Limb (tissue), 2 donors: ENCODE measurements around the gene KPNA1.

Source experiments
- DNase-seq, 2 donors: peaks; one replicate each; pipeline ENCODE4 v3.0.0-alpha.2; 2016; ENCODE audit errors: extremely low spot score in 2 of 2

KPNA1 gene

DNA sequence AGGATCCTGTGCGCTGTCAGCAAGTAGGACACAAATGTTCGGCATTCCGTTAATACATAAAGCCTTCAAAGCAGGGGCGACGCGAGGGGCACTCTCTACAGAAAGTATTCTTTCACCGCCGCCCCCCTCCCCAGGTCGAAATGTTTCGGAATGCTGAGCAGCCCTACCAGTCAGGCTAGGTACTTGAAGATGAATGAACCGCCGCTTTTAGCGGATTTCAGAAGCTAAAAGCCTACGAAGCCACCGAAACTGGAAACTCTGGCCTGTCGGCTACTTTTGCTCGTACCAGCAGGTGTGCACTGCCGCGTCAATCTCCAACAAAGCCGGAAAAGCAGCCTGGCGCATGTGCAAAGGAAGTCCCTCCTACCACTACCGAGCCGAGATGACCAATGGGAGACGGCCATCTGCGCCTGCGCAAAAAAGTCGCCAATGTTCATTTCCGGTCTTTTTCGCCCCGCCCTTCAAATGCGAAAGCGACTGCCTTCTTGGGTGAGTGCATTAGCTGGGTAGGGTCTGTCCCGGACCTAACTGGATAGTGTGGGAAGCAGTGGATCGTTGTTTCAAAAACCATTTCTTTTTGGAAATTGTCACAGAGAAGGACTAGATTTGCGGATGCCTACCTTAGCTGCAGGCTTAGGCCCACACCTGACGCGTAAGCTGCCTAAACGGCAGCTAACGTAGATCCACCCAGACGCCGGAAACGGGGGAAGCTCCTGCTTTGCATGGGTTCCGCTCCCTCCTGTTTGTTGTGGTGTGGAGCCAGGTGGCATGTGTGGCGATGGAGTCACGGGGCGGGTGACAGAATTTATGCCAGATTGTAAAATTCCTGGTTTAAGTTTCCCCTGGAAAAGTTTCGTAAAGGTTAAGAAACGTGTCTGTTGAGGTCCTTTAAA lies 98.7 kb downstream of the KPNA1 start, which contains the start of gene WDR5B:
Gene WDR5B (minus strand): TSS at position 301 of the 893 bp plus-strand sequence. CDS start 534 bp downstream, outside the sequence.
- peak; percentile 97 to 98 for DNase-seq

- DNase-seq: peak; percentile 33 to 47
These were observed 99.5 kb downstream of the KPNA1 start for GRCh38 chr3:122415104-122415744.

DNA sequence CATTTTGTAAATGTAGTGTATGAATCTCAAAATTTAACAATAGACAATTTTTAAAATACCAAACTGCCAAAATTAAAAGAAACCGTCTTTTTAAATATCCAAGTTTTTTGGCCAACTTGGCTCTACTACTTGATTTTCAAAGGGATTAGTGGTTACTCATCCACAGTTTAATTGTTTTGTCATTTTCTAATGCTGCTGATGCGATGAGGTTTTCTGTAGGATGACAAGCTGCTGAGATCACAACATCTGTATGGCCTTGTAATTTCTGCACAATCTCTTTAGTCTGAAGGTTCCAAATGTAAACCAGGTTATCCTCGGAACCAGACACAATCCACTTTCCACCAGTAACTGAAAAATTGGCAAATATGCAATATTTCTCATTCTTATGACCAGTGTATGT lies 100.3 kb downstream of the KPNA1 start:
- no peak for DNase-seq

DNA sequence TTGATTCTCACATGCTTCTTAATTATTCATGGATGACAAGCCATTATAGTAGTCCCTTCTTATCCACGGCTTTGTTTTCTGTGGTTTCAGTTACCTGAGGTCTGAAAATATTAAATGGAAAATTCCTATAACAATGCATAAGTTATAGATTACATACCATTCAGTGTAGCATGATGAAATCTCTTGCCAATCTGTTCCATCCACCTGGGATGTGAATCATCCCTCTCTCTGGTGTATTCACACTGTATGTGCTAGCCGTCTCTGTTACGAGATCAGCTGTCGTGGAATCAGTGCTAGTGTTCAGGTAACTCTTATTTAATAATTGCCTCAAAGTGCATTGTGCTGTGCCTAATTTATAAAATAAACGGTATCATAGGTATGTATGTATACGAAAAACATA lies 104.1 kb downstream of the KPNA1 start:
- no peak for DNase-seq

DNA sequence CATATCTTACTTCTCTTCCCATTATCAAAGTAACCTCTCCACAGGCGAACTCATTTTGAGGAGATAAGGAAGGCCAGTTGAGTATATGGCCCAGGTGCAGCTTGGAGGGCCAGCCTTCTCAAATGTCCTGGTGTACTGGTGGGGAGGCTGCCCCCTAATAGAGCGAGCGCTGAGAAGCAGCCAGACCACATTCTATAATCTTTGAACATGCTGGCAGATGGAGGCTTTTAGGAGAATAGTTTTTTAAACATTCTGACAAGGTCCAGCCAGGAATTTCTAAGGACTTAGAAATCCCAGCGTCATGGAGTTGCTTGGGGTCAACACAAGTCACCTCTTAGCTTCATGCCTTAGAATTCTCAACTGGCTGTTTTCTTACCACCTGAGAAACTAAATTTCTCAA lies 104.6 kb downstream of the KPNA1 start:
- no peak for DNase-seq

DNA sequence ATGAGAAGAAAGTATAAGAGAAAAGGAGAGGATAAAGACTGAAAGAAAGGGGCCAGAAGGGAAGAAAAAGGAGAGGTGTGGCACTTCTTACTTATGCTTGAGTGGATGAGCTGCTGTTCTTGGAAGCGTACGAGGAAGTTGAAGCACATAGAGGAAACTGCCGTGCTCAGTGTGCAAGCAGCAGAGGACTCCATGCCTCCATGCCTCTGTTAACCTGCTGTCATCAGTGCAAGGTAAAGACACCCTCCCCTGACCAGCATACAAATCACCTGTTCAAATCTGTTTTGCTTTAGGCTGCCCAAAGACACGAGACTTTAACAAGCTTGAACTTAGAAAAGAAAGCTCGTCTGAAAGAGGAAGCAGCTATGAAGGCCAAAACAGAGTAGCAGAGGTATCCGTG lies 105.3 kb downstream of the KPNA1 start:
- no peak for DNase-seq

DNA sequence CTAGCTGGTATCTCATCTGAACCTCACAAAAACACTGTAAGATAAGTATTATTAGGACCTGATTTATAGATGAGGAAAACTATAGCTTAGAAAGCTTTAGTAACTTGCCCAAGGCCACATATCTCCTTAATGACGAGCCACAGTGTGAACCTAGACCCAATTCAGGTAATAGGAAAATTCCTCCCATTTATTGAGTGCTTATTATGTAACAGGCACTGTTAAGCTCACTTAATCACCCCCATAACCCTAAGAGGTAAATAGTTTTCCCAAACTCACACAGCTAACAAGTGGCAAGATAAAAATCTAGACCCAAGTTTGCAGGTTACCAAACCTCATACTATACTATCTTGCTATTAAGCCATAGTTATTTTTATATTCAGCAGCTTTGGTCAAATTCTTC lies 106.8 kb downstream of the KPNA1 start:
- DNase-seq: no peak

DNA sequence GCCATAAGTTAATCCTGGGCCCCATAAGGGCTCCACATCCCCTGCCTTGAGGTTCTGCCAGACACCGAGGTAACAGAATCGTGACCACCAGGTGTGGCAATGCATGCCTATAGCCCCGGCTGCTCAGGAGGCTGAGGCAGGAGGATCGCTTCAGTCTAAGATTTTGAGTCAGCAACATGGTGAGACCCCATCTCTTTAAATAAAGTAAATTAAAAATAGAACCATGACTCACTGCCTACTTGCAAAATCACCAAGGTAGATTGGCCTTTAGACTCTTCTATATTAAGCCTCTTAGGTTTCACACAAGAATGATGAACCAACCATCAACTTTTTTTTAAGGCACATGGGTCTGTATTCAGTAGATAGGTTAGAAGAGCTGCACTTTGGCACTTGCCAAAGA lies 108.5 kb downstream of the KPNA1 start:
- no peak for DNase-seq

GRCh38 chr3:122405015-122405414 lies 109.7 kb downstream of the KPNA1 start:
- DNase-seq: no peak

DNA sequence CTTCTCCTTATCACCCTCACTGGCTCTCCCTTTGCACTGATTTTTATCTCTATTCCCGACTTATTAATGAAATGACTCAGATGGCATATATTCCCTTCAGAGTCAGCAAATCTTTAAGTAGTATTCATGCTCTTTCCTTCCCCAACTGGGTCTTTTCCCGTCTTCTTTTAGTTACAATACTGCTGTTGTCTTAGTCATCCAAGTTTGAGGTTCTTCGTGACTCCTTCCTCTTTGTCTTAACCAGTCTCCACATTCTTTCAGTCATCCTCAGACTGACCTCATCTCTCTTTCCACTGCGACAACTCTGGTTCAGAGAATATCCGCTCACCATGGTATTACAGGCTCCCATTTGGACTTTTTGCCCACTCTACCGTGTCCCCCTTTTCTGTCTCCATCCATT lies 111.2 kb downstream of the KPNA1 start:
- DNase-seq: no peak

GRCh38 chr3:122398920-122399319 lies 115.8 kb downstream of the KPNA1 start:
- DNase-seq: no peak

DNA sequence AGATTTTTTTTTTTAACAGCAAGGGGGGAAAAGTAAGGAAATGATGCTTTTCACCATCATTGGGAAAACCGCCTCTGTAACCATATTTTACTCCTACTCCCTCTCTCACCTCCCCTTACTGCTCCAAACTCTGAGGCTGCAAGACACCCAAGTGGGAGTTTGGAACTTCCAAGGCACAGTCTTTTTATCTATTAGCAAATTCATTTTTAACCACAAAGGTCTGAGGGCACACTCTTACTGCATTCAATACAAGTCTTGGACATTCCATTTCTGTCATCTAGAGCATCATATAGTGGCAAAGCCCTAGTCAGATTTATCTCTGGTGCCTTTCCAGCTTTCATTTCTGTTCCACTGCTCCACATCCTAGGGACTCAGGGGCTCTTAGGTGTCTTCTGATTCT lies 117.5 kb downstream of the KPNA1 start:
- DNase-seq: no peak

DNA sequence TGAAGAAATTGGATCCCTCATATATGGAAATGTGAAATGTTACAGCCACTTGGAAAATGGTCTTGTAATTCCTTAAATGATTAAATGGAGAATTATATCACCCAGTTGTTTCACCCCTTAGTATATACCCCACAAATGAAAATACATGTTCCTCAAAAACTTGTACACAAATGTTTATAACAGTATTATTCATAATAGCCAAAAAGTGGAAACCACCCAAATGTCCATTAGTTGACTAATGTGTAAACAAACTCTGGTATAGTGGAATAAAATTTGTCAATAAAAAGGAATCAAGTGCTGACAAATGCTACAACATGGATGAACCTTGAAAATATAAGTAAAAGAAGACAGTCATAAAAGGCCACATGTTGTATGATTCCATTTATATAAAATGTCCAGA lies 118.2 kb downstream of the KPNA1 start:
- DNase-seq: no peak

DNA sequence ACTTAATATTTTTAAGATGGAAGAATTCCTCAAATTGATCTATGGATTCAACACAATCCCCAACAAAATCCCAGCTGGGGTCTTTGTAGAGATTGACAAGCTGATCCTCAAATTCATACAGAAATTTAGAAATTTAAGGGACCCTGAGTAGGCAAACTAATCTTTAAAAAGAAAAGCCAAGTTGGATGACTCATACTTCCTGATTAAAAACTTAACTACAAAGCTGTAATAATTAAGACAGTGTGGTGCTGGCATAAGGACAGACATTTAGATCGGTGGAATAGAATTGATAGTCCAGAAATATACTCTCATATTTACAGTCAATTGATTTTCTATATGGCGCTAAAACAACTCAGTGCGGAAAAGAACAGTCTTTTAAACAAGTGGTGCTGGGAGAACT lies 119.2 kb downstream of the KPNA1 start:
- DNase-seq: no peak

GRCh38 chr3:122394173-122394572 lies 120.6 kb downstream of the KPNA1 start:
- no peak for DNase-seq

GRCh38 chr3:122392868-122393844 lies 121.6 kb downstream of the KPNA1 start:
- peak in 1 of 2 donors; percentile 74 for DNase-seq

DNA sequence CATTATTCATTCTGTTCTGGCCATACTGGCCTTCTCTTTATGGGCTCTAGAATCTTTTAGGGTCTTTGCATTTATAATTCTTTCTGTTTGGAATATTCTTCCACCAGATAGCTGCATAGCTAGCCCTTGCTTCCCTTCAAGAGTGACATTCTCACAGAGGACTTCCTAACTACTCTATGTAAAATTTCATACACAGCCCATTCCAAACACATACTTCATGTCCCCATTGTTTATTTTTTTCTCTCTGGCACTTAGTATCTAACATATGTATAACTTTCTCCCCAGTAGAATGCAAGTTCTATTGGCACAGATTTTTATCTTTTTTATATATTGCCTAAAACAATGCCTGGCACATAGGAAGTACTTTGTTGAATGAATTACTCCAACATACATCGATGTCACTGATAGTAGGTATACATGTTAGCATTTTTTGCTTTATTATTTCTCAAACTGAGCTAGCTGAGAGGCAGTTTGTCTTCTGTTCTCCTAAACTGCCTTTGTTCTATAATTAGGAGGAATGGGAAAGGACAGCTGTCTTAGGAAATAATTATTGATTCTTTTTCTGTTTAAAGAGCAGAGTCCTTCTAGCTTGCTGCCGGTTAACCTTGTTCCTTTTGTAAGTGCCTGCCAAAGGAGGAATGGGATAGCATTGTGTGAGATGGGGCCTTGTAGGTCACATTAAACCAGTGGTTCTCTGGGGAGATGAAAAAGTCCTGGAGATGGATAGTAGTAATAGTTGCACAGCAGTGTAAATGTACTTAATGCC lies 122.9 kb downstream of the KPNA1 start:
- no peak for DNase-seq

- no peak for DNase-seq
These were observed 124.1 kb downstream of the KPNA1 start for GRCh38 chr3:122390665-122391064.

DNA sequence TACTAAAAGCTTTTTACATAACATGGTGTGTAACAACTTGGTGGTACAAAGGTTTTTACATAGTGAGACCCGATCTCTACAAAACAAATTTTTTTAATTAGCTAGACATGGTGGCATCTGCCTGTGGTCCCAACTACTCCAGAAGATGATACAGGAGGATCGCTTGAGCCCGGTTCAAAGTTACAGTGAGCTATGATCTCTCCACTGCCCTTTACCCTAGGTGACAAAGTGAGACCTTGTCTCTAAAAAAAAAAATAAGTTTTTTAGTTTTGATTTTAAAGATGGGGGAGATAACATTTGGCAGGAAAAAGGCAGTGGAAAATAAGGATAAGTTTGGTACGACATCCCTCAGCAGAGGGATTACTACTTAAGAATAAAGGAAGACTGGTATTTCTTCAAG lies 124.8 kb downstream of the KPNA1 start:
- no peak for DNase-seq

- DNase-seq: no peak
These were observed 125.5 kb downstream of the KPNA1 start for GRCh38 chr3:122389197-122389596.

GRCh38 chr3:122387709-122388108 lies 127.0 kb downstream of the KPNA1 start:
- no peak for DNase-seq
